Measurements from ENCODE around the gene TUBG2. TPM values are rescaled to one million over a fixed set of nuclear protein-coding genes. Genes with fewer than 3 reads are reported as not detected.

Gene TUBG2
- total RNA-seq, 2 donors from 2014 or later: 17.9 to 19.8 TPM

- intact Hi-C loops (cut with DNase I): loop anchor here in 1 of 2 donors (10.0 kb wide), 1 partner anchor 115 kb away; the partner anchor contains the start of gene BECN1
- DNase-seq (ENCODE audit: low spot score): peak; percentile 19
These were observed 50.5 kb downstream of the TUBG2 start for GRCh38 chr17:42709561-42709960.

Small RNA genes within 50 kb of the gene (microRNA-seq; reads per million reads assigned to microRNA genes)
- gene MIR6780A (ENCODE audit: borderline microRNAs expressed in 2 of 2): 0.78 to 2.6 reads per million in 2 donors

Other genes with a start within 250 kb of the TUBG2 start
- gene CAVIN1, start 236.0 kb upstream of the TUBG2 start, total RNA-seq: 100 to 1,000 TPM; 733 to 737 TPM
- 10 to 100 TPM; 69.6 to 70.1 TPM for gene ATP6V0A1, start 200.4 kb upstream of the TUBG2 start, total RNA-seq
- gene NAGLU, start 123.0 kb upstream of the TUBG2 start, total RNA-seq: 10 to 100 TPM; 27.1 to 36.0 TPM
- 1 to 10 TPM in 1 of 2 donors, under 1 TPM in 1; 0.67 to 1.2 TPM for gene HSD17B1, start 106.4 kb upstream of the TUBG2 start, total RNA-seq
- gene COASY, start 97.1 kb upstream of the TUBG2 start, total RNA-seq: 10 to 100 TPM; 34.0 TPM
- 10 to 100 TPM; 27.5 to 28.5 TPM for gene MLX, start 92.2 kb upstream of the TUBG2 start, total RNA-seq
- 1 to 10 TPM; 4.1 to 4.7 TPM for gene PSMC3IP, start 81.6 kb upstream of the TUBG2 start, total RNA-seq
- gene RETREG3, start 49.9 kb upstream of the TUBG2 start, total RNA-seq: 10 to 100 TPM; 34.6 to 42.0 TPM
- 10 to 100 TPM; 32.9 to 39.9 TPM for gene TUBG1, start 49.6 kb upstream of the TUBG2 start, total RNA-seq
- 10 to 100 TPM; 22.2 to 24.8 TPM for gene PLEKHH3, start 17.7 kb downstream of the TUBG2 start, total RNA-seq
- 1 to 10 TPM; 1.7 to 2.5 TPM for gene CCR10, start 22.6 kb downstream of the TUBG2 start, total RNA-seq
- gene CNTNAP1, start 23.2 kb downstream of the TUBG2 start, total RNA-seq: 10 to 100 TPM; 11.0 to 24.8 TPM
- 10 to 100 TPM; 50.2 to 53.5 TPM for gene EZH1, start 85.8 kb downstream of the TUBG2 start, total RNA-seq
- gene RAMP2, start 101.9 kb downstream of the TUBG2 start, total RNA-seq: 10 to 100 TPM; 46.3 to 56.8 TPM
- gene VPS25, start 114.2 kb downstream of the TUBG2 start, total RNA-seq: 10 to 100 TPM; 25.9 to 35.1 TPM
- gene WNK4, start 121.3 kb downstream of the TUBG2 start, total RNA-seq: under 1 TPM in 1 of 2 donors, not detected in 1; 0.05 TPM
- gene COA3, start 139.4 kb downstream of the TUBG2 start, total RNA-seq: 10 to 100 TPM; 37.5 to 41.1 TPM
- gene CNTD1, start 139.6 kb downstream of the TUBG2 start, total RNA-seq: under 1 TPM in 1 of 2 donors, not detected in 1; 0.95 TPM
- gene BECN1, start 165.0 kb downstream of the TUBG2 start, total RNA-seq: 10 to 100 TPM; 78.6 to 88.3 TPM
- gene PSME3, start 174.1 kb downstream of the TUBG2 start, total RNA-seq: 10 to 100 TPM; 68.2 to 80.6 TPM
- under 1 TPM; 0.86 to 0.88 TPM for gene AOC2, start 185.3 kb downstream of the TUBG2 start, total RNA-seq
- gene AOC3, start 191.9 kb downstream of the TUBG2 start, total RNA-seq: 100 to 1,000 TPM; 223 to 342 TPM
- gene G6PC1, start 241.5 kb downstream of the TUBG2 start, total RNA-seq: not detected

All from posterior vena cava (tissue), 2 donors.